Adrenal gland (tissue), 5 donors: ENCODE measurements around the gene GRP.

Experiments used
- CTCF ChIP-seq, 6 experiments: fragments of 450-650 bp in 4 of 6; fragments of 200-600 bp in 2 of 6; sonication (generic) in 1 of 6; IDR thresholded peaks; 1 replicate in 5 of 6; 2 replicates in 1 of 6; pipeline versions ENCODE4 v1.5.1 to v1.8.0; 2016 to 2021; ENCODE audit warnings: antibody characterized with exemption in 6 of 6, mild to moderate bottlenecking in 2 of 6, moderate library complexity in 1 of 6
- POLR2A ChIP-seq, 2 donors: fragments of 450-650 bp; IDR thresholded peaks; one replicate each; pipeline ENCODE4 v1.6.1; 2017; ENCODE audit warnings: antibody characterized with exemption in 2 of 2, mild to moderate bottlenecking in 2 of 2, moderate library complexity in 1 of 2
- donor health status: DM: no; HTN: no; CAD: no.

GRCh38 chr18:59279722-59280121, 59.8 kb downstream of the GRP start:
- TF ChIP-seq CTCF (IDR thresholded peaks at IDR 0.05) (no peak), POLR2A (IDR thresholded peaks at IDR 0.05) (no peak)
